Spinal cord (tissue), 10 donors: ENCODE results near the gene GSK3B. TPM values are rescaled to one million over a fixed set of nuclear protein-coding genes. Genes with fewer than 3 reads are reported as not detected.

ENCODE experiments used
- DNase-seq, 6 donors: peaks; one replicate each; pipeline versions ENCODE4 v3.0.0 to v3.0.0-alpha.2; 2013 to 2015; ENCODE audit warnings: low spot score in 6 of 6, low read depth in 4 of 6
- H3K27ac ChIP-seq: one replicate; pipeline ENCODE4 v1.5.1; 2013; ENCODE audit warnings: low read depth, low read length, control low read depth
- H3K27me3 ChIP-seq: one replicate; pipeline ENCODE4 v1.6.1; 2013; ENCODE audit warnings: low read length; ENCODE audit not compliant: control insufficient read depth, insufficient read depth
- H3K36me3 ChIP-seq: one replicate; pipeline ENCODE4 v1.6.1; 2013; ENCODE audit warnings: low read length; ENCODE audit not compliant: control insufficient read depth, insufficient read depth
- H3K4me1 ChIP-seq: one replicate; pipeline ENCODE4 v1.6.1; 2013; ENCODE audit warnings: low read length; ENCODE audit not compliant: control insufficient read depth, insufficient read depth
- H3K4me3 ChIP-seq: one replicate; pipeline ENCODE4 v1.5.1; 2013; ENCODE audit warnings: low read depth, low read length, control low read depth
- H3K9me3 ChIP-seq: one replicate; pipeline ENCODE4 v1.6.1; 2013; ENCODE audit warnings: low read length; ENCODE audit not compliant: control insufficient read depth, insufficient read depth
- WGBS: methylation state at CpG from one replicate; pipeline ENCODE4 v1.1.5; 2013; ENCODE audit warnings: missing lambda C conversion rate; ENCODE audit not compliant: insufficient coverage; 5-methylcytosine and 5-hydroxymethylcytosine counted together
- polyA plus RNA-seq, 2 donors: library from polyadenylated mRNA; unstranded; fragments of 120-200 nt; gene quantifications; one replicate each; pipeline ENCODE4 v1.2.1, GENCODE V29; 2013; ENCODE audit not compliant: insufficient read length in 2 of 2
- total RNA-seq, 2 donors: library from RNA; depleted of rRNA in 1 of 2; stranded (reverse); fragments of 120-200 nt in 1 of 2; fragments of >200 nt in 1 of 2; gene quantifications; one replicate each; pipeline versions ENCODE4 v1.2.3 to v1.2.4, GENCODE V29; 2013 to 2014
- donor health status: healthy.

Gene GSK3B
- total and polyA plus RNA-seq, 4 donors = 53.3 to 113 (median 73.1) TPM

DNA sequence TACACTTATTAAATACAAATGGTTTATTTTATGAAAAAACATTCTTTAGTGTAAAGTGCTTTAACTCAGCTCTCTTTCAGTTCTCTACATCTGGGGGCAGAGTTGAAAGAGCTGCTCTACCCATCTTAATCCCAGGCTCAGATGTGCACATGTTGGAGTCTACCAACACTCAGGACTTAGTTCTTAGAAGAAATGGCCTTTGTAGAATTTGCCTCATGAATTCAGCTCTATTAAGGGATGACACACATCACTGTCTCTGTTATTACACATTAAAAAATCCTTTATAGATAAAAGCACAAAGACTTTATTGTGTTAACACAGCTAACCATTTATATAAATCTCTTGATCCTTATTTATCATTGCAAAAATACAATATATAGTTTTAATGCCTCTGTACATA lies 31.7 kb upstream of the GSK3B start:
- no peaks in the 10 kb centered on the region for H3K4me1 ChIP-seq
- no peak overlapping the region for H3K4me3 ChIP-seq
- no peaks in the 10 kb centered on the region for H3K36me3 ChIP-seq
- no peaks in the 10 kb centered on the region for H3K9me3 ChIP-seq
- peak in 1 of 6 donors; percentile 22 for DNase-seq
- H3K27me3 ChIP-seq = no peaks in the 10 kb centered on the region
- no peak overlapping the region for H3K27ac ChIP-seq

DNA sequence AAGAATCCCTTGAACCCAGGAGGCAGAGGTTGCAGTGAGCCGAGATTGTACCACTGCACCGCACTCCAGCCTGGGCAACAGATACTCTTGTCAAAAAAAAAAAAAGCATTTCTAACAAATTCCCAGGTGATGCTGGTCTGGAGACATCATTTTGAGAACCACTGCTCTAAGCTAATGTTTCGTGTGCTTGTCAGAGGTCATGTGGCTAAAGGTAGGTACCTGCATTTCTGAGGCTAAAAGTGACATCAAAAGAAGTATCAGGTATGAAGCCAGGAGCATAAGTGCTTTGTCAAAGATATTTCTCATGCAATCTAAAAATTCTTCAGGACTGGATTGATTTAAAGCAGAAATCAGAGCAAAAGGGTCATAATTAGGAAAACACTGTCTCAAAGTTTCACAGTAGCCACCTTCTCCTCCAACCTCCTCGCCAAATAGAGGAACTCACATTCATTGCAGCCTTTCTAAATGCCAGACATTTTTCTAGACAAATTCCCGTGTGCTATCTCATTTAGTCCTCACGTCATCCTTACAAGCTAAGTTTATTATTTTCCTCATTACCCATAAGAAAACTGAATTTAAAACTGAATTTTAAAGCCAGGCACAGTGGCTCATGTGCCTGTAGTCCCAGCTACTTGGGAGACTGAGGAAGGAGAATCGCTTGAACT lies 25.7 kb upstream of the GSK3B start:
- Histone ChIP-seq H3K4me1 (no peaks in the 10 kb centered on the region), H3K9me3 (no peaks in the 10 kb centered on the region), H3K27me3 (no peaks in the 10 kb centered on the region), H3K4me3 (no peak overlapping the region), H3K36me3 (no peaks in the 10 kb centered on the region), H3K27ac (no peak overlapping the region)
- WGBS = 93% methylated on average over 6 of the region's 7 CpGs
- no peak for DNase-seq

DNA sequence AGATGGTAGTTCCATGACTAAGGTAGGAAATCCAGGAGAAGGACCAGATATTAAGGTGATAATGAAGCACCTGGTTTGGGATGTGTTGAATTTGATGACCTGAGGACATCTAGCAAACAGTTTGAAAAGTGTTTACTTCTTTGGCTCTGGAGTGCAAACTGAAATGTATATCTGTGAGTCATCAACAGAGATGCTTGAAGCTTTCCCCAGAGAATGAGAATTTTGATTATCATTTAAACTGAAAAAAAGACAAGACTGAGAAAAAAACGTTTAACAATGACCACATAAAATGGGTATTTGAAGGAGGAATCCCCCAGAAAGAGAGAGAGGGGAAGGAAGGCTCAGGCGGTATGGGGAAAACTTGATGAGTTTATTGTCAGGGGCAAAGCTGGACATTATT lies 20.7 kb upstream of the GSK3B start:
- no peaks in the 10 kb centered on the region for H3K36me3 ChIP-seq
- no CpG with 5 or more reads among the region's 2 CpGs for WGBS
- no peaks in the 10 kb centered on the region for H3K27me3 ChIP-seq
- H3K4me3 ChIP-seq = no peak overlapping the region
- H3K27ac ChIP-seq = no peak overlapping the region
- H3K9me3 ChIP-seq = no peaks in the 10 kb centered on the region
- no peak for DNase-seq
- no peaks in the 10 kb centered on the region for H3K4me1 ChIP-seq

DNA sequence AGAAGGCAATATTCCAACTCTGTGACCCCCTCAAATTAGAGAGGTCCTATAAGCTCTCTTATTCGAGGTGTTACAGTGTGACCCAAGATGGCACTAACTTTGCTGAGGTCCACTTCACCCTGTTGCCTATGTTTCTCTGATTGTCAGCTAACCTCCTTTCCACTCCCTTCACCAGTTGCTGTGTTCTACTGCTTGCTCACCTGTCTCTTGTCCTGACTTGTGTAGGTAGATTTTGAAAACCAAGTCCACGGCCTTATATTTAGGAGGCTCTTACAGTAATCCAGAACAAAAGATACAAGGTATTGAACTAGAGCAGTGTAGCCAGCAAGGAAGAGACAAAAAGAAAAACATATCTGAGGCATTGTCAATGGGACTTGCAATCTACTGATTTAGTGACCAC lies 20.1 kb upstream of the GSK3B start:
- WGBS = no CpG with 5 or more reads among the region's 2 CpGs
- Histone ChIP-seq H3K27ac (no peak overlapping the region), H3K4me1 (no peaks in the 10 kb centered on the region), H3K4me3 (no peak overlapping the region), H3K9me3 (no peaks in the 10 kb centered on the region), H3K27me3 (no peaks in the 10 kb centered on the region), H3K36me3 (no peaks in the 10 kb centered on the region)
- DNase-seq = no peak

DNA sequence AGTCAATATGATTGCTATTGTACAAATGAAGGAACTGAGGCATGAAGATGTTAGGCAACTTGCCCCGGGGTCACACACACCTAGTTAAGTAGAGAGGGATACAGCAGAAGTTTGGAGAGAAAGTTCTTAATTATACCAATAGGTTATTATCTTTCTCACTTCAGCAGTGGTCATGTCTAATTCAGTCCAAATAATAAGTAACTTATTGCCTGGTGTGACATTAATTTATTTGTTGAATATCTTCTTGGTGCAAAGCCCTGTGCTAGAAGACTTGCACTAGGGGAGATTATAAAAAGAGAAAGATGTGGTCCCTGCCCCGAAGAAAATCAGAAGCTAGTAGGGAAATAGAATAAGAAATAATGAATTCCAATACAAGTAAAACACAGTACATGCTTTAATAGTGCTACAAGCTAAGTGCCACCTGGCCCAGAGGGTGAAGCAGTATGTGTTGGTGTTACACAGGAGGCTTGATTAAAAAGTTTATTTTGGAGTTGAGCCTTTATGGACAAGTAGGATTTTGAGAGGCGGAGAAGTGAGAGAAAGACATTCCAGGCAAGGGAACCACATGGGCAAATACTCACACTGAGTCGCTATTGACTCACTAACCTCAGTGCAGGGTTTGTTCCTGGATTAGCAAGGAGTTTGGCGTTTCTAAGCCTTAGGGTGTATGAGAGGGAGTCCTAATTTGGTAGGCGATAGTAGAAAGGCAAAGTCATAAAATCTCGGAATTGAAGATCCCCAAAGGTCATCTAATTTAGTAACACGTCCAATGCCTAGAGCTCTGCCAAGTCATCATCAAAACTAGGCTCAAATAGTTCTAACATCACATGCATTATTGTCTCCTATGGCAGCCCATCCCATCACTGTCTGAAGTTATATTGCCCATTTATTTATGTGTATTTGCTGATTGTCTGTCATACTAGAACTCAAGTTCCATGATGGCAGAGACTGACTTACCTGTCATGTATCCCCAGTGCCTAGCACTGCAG lies 19.2 kb upstream of the GSK3B start:
- WGBS = no CpG with 5 or more reads among the region's 8 CpGs
- no peaks in the 10 kb centered on the region for H3K27me3 ChIP-seq
- no peak overlapping the region for H3K27ac ChIP-seq
- no peaks in the 10 kb centered on the region for H3K4me1 ChIP-seq
- no peak overlapping the region for H3K4me3 ChIP-seq
- H3K9me3 ChIP-seq = no peaks in the 10 kb centered on the region
- no peak for DNase-seq
- no peaks in the 10 kb centered on the region for H3K36me3 ChIP-seq

DNA sequence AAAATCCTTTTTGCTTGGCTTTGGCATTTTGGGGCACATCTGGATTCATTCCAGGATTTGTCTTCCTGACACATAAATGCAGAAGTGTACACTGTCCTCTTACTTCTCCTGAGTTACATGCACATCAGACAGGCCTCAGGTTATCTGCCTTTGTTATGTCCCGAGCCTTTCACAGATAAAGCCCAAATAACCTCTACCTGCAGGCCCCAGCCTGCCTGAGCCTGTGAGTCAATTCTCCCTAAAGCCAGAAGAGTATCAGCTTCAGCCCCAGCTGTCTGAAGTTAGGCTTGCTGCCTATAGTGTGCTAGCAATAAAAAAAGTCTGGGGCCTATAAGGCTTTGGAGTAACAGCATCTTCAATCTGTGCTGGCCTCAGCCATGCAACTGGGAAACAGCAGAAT lies 17.7 kb upstream of the GSK3B start:
- H3K9me3 ChIP-seq = no peaks in the 10 kb centered on the region
- WGBS = 75% methylated on average over 1 of the region's 1 CpG
- no peak overlapping the region for H3K4me3 ChIP-seq
- H3K4me1 ChIP-seq = no peaks in the 10 kb centered on the region
- no peak overlapping the region for H3K27ac ChIP-seq
- H3K36me3 ChIP-seq = no peaks in the 10 kb centered on the region
- H3K27me3 ChIP-seq = no peaks in the 10 kb centered on the region
- DNase-seq = no peak

DNA sequence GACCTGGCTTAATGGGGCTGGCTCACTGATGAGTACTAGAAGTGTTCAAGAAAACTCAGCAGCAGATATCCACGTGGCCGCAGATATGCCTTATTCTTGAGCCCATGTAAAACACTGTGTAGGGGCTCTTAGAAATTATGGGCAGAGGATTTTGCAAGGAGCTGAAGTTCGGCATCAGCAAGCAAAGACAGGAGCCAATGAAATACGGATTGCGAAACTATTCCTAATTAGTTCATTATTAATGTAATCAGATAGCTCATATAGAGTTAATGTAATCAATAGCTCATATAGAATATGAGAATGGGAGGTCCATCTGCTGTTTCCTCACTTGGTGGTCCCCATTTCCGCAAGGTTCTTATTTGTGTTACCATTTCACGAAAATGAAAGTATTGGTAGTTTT lies 9.0 kb upstream of the GSK3B start:
- DNase-seq = no peak
- Histone ChIP-seq H3K4me3 (no peak overlapping the region), H3K27me3 (no peaks in the 10 kb centered on the region), H3K9me3 (no peaks in the 10 kb centered on the region), H3K4me1 (no peaks in the 10 kb centered on the region), H3K36me3 (peaks cover 4% of the 10 kb centered on the region), H3K27ac (no peak overlapping the region)
- WGBS = 82% methylated on average over 2 of the region's 7 CpGs

DNA sequence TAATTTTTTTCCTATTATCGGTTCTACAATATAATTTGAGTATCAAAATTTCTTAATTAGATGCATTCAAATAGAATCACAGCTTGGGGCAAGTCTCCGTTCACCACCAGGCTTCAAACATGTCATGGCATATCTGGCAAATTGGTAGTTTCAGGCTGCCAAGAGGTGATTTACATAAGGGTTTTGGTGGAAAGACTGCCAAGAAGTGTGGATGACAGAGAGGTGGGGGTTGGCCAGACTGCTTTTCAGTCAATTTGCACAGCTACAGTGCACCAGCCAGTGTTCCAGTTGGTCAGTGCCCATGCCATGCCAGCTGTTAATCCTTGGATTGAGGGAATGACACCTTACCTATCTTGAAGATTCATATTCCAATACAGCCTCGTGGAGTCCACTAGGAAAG lies 8.4 kb upstream of the GSK3B start:
- no peak overlapping the region for H3K4me3 ChIP-seq
- no peak overlapping the region for H3K27ac ChIP-seq
- peaks cover 4% of the 10 kb centered on the region for H3K36me3 ChIP-seq
- H3K9me3 ChIP-seq = no peaks in the 10 kb centered on the region
- H3K27me3 ChIP-seq = no peaks in the 10 kb centered on the region
- DNase-seq = peak in 2 of 6 donors; percentile 61 to 95
- no CpG with 5 or more reads among the region's 3 CpGs for WGBS
- no peaks in the 10 kb centered on the region for H3K4me1 ChIP-seq

DNA sequence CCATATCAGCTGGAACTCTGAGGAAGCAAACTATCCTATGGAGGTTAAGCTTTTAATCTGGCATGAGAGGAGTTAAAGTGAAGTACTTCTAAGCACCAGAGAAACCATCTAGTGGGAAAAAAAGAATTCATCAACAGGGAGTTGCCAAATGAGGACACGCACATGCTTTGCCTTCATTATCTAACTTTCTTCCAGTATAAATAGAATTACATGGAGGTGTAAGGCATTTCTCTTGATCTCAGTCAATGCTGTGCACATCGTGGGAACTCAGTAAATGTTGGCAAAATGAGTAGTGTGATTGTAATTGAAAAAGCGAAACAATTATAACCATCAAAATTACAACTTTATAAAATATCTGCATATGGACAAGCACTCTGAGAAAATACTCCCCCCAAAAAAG lies 8.0 kb upstream of the GSK3B start:
- DNase-seq = peak in 1 of 6 donors; percentile 63

DNA sequence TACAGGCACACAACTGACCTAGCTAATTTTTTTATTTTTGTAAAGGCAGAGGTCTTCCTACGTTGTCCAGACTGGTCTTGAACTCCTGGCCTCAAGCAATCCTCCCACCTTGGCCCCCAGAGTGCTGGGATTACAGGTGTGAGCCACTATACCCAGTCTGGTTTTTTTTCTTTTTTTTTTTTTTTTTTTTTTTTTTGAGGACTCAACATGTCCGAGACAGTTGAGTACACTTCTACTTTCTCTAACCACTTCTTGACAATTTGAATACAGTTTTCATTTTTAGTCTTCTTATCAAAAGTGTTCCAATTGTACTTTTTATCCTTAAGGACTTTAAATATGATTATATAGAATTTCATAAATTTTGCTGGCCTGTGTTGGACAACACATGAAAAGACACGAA lies 7.4 kb upstream of the GSK3B start:
- H3K4me1 ChIP-seq = peaks cover 5% of the 10 kb centered on the region
- WGBS = no CpG with 5 or more reads among the region's 3 CpGs
- H3K36me3 ChIP-seq = peaks cover 4% of the 10 kb centered on the region
- no peaks in the 10 kb centered on the region for H3K9me3 ChIP-seq
- no peak for DNase-seq
- no peak overlapping the region for H3K4me3 ChIP-seq
- no peaks in the 10 kb centered on the region for H3K27me3 ChIP-seq
- H3K27ac ChIP-seq = no peak overlapping the region

More for the DNA sequence above, 8.0 kb upstream of the GSK3B start:
- Histone ChIP-seq H3K36me3 (peaks cover 4% of the 10 kb centered on the region), H3K4me1 (no peaks in the 10 kb centered on the region), H3K4me3 (no peak overlapping the region), H3K9me3 (no peaks in the 10 kb centered on the region), H3K27me3 (no peaks in the 10 kb centered on the region), H3K27ac (no peak overlapping the region)
- WGBS = no CpG with 5 or more reads among the region's 3 CpGs
